ENCODE data around the gene TOPBP1. TPM values are rescaled to one million over a fixed set of nuclear protein-coding genes. Genes with fewer than 3 reads are reported as not detected.

Gene TOPBP1
- total RNA-seq, 1 experiment from 2014 or later = 34.3 TPM

DNA sequence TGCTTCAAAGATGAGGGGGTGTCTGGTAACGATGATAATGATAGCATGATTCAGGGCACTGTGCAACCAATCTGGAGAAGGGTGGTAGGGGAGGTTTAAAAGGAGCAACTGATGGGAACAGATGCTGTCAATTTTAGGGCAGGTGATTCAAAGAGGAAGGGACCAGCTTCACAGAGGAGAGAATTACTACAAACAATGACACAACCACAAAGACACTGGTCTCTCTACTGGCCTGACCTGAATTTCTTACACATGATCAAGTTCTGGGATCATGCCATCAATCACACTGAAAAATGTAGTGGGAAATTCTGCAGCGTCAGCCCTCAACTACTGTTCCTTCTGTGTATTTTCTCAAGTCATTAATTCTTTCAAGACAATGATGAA, 90.8 kb downstream of the TOPBP1 start (continued):
- TF ChIP-seq, protein P1, sequence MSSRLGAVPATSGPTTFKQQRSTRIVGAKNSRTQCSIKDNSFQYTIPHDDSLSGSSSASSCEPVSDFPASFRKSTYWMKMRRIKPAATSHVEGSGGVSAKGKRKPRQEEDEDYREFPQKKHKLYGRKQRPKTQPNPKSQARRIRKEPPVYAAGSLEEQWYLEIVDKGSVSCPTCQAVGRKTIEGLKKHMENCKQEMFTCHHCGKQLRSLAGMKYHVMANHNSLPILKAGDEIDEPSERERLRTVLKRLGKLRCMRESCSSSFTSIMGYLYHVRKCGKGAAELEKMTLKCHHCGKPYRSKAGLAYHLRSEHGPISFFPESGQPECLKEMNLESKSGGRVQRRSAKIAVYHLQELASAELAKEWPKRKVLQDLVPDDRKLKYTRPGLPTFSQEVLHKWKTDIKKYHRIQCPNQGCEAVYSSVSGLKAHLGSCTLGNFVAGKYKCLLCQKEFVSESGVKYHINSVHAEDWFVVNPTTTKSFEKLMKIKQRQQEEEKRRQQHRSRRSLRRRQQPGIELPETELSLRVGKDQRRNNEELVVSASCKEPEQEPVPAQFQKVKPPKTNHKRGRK (CRISPR knock-in tag; IDR thresholded peaks at IDR 0.05; ENCODE audit: borderline replicate concordance) = no peak
- TF ChIP-seq, protein P2, sequence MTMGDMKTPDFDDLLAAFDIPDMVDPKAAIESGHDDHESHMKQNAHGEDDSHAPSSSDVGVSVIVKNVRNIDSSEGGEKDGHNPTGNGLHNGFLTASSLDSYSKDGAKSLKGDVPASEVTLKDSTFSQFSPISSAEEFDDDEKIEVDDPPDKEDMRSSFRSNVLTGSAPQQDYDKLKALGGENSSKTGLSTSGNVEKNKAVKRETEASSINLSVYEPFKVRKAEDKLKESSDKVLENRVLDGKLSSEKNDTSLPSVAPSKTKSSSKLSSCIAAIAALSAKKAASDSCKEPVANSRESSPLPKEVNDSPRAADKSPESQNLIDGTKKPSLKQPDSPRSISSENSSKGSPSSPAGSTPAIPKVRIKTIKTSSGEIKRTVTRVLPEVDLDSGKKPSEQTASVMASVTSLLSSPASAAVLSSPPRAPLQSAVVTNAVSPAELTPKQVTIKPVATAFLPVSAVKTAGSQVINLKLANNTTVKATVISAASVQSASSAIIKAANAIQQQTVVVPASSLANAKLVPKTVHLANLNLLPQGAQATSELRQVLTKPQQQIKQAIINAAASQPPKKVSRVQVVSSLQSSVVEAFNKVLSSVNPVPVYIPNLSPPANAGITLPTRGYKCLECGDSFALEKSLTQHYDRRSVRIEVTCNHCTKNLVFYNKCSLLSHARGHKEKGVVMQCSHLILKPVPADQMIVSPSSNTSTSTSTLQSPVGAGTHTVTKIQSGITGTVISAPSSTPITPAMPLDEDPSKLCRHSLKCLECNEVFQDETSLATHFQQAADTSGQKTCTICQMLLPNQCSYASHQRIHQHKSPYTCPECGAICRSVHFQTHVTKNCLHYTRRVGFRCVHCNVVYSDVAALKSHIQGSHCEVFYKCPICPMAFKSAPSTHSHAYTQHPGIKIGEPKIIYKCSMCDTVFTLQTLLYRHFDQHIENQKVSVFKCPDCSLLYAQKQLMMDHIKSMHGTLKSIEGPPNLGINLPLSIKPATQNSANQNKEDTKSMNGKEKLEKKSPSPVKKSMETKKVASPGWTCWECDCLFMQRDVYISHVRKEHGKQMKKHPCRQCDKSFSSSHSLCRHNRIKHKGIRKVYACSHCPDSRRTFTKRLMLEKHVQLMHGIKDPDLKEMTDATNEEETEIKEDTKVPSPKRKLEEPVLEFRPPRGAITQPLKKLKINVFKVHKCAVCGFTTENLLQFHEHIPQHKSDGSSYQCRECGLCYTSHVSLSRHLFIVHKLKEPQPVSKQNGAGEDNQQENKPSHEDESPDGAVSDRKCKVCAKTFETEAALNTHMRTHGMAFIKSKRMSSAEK (CRISPR knock-in tag; IDR thresholded peaks at IDR 0.05; ENCODE audit: borderline replicate concordance) = no peak
- TF ChIP-seq ESRRA (CRISPR knock-in tag; IDR thresholded peaks at IDR 0.05; ENCODE audit: borderline replicate concordance) (no peak), FOXP1 (CRISPR knock-in tag; IDR thresholded peaks at IDR 0.05; ENCODE audit: borderline replicate concordance) (no peak), ATF1 (CRISPR knock-in tag; IDR thresholded peaks at IDR 0.05) (no peak), SMAD3 (CRISPR knock-in tag; IDR thresholded peaks at IDR 0.05; ENCODE audit: borderline replicate concordance) (no peak), NR1H2 (CRISPR knock-in tag; IDR thresholded peaks at IDR 0.05) (no peak), MYBL2 (CRISPR knock-in tag; IDR thresholded peaks at IDR 0.05) (no peak), ZNF232 (CRISPR knock-in tag; IDR thresholded peaks at IDR 0.05) (no peak)
- TF ChIP-seq, protein P3, sequence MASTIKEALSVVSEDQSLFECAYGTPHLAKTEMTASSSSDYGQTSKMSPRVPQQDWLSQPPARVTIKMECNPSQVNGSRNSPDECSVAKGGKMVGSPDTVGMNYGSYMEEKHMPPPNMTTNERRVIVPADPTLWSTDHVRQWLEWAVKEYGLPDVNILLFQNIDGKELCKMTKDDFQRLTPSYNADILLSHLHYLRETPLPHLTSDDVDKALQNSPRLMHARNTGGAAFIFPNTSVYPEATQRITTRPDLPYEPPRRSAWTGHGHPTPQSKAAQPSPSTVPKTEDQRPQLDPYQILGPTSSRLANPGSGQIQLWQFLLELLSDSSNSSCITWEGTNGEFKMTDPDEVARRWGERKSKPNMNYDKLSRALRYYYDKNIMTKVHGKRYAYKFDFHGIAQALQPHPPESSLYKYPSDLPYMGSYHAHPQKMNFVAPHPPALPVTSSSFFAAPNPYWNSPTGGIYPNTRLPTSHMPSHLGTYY (CRISPR knock-in tag; IDR thresholded peaks at IDR 0.05) = no peak

DNA sequence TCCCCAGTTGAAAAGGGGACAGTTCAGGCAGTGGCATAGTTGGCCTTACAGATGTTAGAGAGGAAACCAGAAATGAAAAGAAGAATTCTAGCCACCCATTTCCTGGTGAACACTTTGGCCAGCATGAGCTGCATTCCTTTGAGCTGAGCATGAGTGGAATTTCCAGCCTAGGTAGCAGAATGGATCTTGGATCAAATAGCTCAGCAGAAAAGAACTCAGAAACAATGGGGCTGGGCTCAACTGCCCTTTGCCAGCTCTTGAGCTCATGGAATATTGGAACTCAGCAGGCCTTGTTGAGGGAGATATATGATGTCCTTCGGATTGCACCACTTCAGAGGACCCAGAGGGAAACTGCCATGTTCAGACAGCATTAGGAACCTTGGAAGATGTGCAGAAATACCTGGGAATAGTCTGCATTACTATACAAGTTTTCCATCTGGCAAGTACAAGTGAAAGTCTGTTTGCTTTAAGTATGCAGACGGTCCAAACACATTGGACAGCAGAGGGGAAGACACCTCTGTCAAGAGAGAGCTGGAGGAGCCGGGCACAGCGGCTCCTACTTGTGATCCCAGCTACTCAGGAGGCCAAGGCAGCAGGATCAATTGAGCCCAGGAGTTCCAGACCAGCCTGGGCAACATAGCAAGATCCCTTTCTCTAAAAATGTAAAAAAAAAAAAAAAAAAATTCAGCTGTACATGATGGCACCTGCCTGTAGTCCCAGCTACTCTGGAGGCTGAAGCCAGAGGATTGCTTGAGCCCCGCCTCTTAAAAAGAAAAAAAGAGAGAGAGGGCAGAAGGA, 91.4 kb downstream of the TOPBP1 start:
- CTCF ChIA-PET = interaction anchor here (1.7 kb wide), 1 partner anchor 76 kb away, joined by 4 read pairs; no protein-coding TSS in a partner anchor
- DNase-seq (ENCODE audit: low spot score) (no peak), ATAC-seq (no peak)
- peaks cover 9% of the 10 kb centered on the region for H3K36me3 Mint-ChIP-seq
- H3K9me3 Mint-ChIP-seq = no peaks in the 10 kb centered on the region
- H3K27ac Mint-ChIP-seq = peak overlapping the region; percentile 33; the same call in 1 of the 2 replicates
- TF ChIP-seq, protein P4, sequence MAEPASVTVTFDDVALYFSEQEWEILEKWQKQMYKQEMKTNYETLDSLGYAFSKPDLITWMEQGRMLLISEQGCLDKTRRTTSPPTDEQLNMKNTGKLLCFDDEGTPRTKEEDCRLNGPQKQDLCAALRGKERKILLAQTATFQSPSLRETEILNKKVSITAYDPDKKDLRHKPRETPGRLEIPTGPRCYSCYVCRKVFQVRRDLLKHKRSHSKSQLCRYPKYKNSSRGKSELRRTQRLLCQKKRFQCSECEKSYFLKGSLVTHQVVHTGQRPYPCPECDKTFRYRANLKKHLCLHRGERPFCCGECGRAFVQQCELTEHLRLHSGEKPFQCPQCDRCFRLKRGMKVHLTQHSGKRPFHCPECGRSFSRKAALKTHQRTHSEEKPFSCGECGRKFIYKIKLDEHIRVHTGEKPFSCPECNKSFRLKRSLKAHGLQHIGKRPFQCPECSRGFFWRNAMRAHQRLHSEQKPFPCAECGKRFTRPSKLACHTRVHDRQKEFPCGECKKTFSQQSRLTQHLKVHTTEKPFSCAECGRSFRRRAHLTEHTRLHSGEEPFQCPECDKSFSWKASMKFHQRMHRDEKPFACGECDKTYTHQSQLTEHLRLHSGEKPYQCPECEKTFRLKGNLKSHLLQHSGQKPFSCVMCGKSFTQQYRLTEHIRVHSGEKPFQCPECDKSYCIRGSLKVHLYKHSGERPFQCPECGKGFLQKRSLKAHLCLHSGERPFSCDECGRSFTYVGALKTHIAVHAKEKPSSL (CRISPR knock-in tag; conservative IDR thresholded peaks at IDR 0.05) = no peak
- no peak for TF ChIP-seq ELF4 (CRISPR knock-in tag; IDR thresholded peaks at IDR 0.05; ENCODE audit: low read depth)
- TF ChIP-seq ZNF671 (CRISPR knock-in tag; IDR thresholded peaks at IDR 0.05) = no peak
- no peak for TF ChIP-seq JAZF1 (CRISPR knock-in tag; IDR thresholded peaks at IDR 0.05)
- POLR2A ChIA-PET = interaction anchor here (1.0 to 1.1 kb wide), 2 partner anchors 23 to 53 kb away, joined by 3 read pairs; no protein-coding TSS in a partner anchor
- no peak overlapping the region for H3K4me3 Mint-ChIP-seq
- H3K4me1 Mint-ChIP-seq = peaks cover 17% of the 10 kb centered on the region
- H3K27me3 Mint-ChIP-seq (ENCODE audit: low read depth) = no peaks in the 10 kb centered on the region
